Retinal pigment epithelial cell (primary cell): Measurements from ENCODE around the gene KCNE1.
"Not testable (repeated sequence)": the region's sequence is repeated elsewhere in the genome, so short reads cannot be mapped to it uniquely, and the experiment has no call there.

Experiments
- DNase-seq: peaks from one replicate; pipeline ENCODE4 v3.0.0-alpha.2; 2010; ENCODE audit warnings: low read depth
- H3K4me3 ChIP-seq: 2 replicates; pipeline ENCODE4 v1.5.1; 2011; ENCODE audit warnings: mild to moderate bottlenecking, low read length, control low read depth, moderate library complexity
- CTCF ChIP-seq: conservative IDR thresholded peaks from 2 replicates; pipeline ENCODE4 v1.5.1; 2011; ENCODE audit warnings: low read depth, low read length, control low read depth, inconsistent platforms

The KCNE1 gene

GRCh38 chr21:34511787-34512455 is at the start of gene KCNE1:
TSS of gene KCNE1 (minus strand) at chr21:34512210. CDS start at chr21:34449634, 62,576 bp downstream.
- no peak within 1 kb of the TSS for H3K4me3 ChIP-seq
- DNase-seq: no peak
- no peak for TF ChIP-seq CTCF

GRCh38 chr21:34561806-34562205 is 49.8 kb upstream of the KCNE1 start:
- H3K4me3 ChIP-seq: no peak overlapping the region
- no peak for DNase-seq
- no peak for TF ChIP-seq CTCF

- H3K4me3 ChIP-seq: no peak overlapping the region
- TF ChIP-seq CTCF: no peak
- DNase-seq: no peak
Observed at GRCh38 chr21:34560609-34561008, 48.6 kb upstream of the KCNE1 start.

GRCh38 chr21:34560021-34560420 is 48.0 kb upstream of the KCNE1 start:
- DNase-seq: no peak
- TF ChIP-seq CTCF: no peak
- H3K4me3 ChIP-seq: no peak overlapping the region

- no peak overlapping the region for H3K4me3 ChIP-seq
- no peak for DNase-seq
- no peak for TF ChIP-seq CTCF
Observed at GRCh38 chr21:34559089-34559631, 47.1 kb upstream of the KCNE1 start.

GRCh38 chr21:34558166-34558565 is 46.2 kb upstream of the KCNE1 start:
- TF ChIP-seq CTCF: no peak
- DNase-seq: no peak
- no peak overlapping the region for H3K4me3 ChIP-seq

- no peak for TF ChIP-seq CTCF
- DNase-seq: no peak
- no peak overlapping the region for H3K4me3 ChIP-seq
Observed at GRCh38 chr21:34557261-34557660, 45.3 kb upstream of the KCNE1 start.

GRCh38 chr21:34554670-34555069 is 42.7 kb upstream of the KCNE1 start:
- DNase-seq: not testable (repeated sequence)

More at GRCh38 chr21:34554670-34555069, 42.7 kb upstream of the KCNE1 start:
- H3K4me3 ChIP-seq: not testable (repeated sequence)
